SK-N-SH (cell line): ENCODE results near the gene HLA-A.

Source experiments
- CTCF ChIP-seq: fragments of 200-600 bp; sonication (generic); IDR thresholded peaks from 2 replicates; pipeline ENCODE4 v1.6.1; 2017; ENCODE audit warnings: antibody characterized with exemption, mild to moderate bottlenecking, moderate library complexity
- EP300 ChIP-seq, 2 experiments: IDR thresholded peaks; 2 replicates each; pipeline versions ENCODE4 v1.4.0 to v1.6.1; 2012; ENCODE audit warnings: borderline replicate concordance in 1 of 2, low read depth in 1 of 2, low read length in 1 of 2
- GABPA ChIP-seq: IDR thresholded peaks from 2 replicates; pipeline ENCODE4 v1.4.0; 2012; ENCODE audit warnings: low read depth, mild to moderate bottlenecking
- MAX ChIP-seq: IDR thresholded peaks from 2 replicates; pipeline ENCODE4 v1.4.0; 2012; ENCODE audit warnings: low read depth
- MXI1 ChIP-seq: IDR thresholded peaks from 2 replicates; pipeline ENCODE4 v1.6.1; 2012; ENCODE audit warnings: mild to moderate bottlenecking, low read depth, low read length, improper control_type of control experiment
- RAD21 ChIP-seq: IDR thresholded peaks from 2 replicates; pipeline ENCODE4 v1.6.1; 2012; ENCODE audit warnings: mild to moderate bottlenecking, low read length
- REST ChIP-seq: IDR thresholded peaks from 2 replicates; pipeline ENCODE4 v1.6.1; 2012; ENCODE audit warnings: mild to moderate bottlenecking, low read depth, low read length, moderate library complexity
- RFX5 ChIP-seq: IDR thresholded peaks from 2 replicates; pipeline ENCODE4 v1.6.1; 2012; ENCODE audit warnings: mild to moderate bottlenecking, improper control_type of control experiment, low read length
- TEAD4 ChIP-seq: IDR thresholded peaks from 2 replicates; pipeline ENCODE4 v1.4.0; 2012; ENCODE audit warnings: mild to moderate bottlenecking, borderline replicate concordance; ENCODE audit not compliant: insufficient read depth
- USF2 ChIP-seq: fragments of 150-350 bp; IDR thresholded peaks from 2 replicates; pipeline ENCODE4 v1.6.1; 2017; ENCODE audit warnings: antibody characterized with exemption, low read length, low read depth, borderline replicate concordance
- YY1 ChIP-seq: IDR thresholded peaks from 2 replicates; pipeline ENCODE4 v1.4.0; 2012; ENCODE audit warnings: low read depth, mild to moderate bottlenecking

- TF ChIP-seq CTCF (no peak), EP300 (IDR thresholded peaks at IDR 0.05; ENCODE audit: borderline replicate concordance in 1 of 2, low read depth in 1 of 2, low read length in 1 of 2) (no peak), REST (no peak), MXI1 (no peak), GABPA (no peak), RFX5 (no peak), RAD21 (no peak), USF2 (no peak), YY1 (no peak), TEAD4 (no peak), MAX (no peak)
These were observed 861 bp upstream of the HLA-A start for GRCh38 chr6:29941471-29941870.
